GM10248 (cell line): ENCODE results near the gene UNC5C.

Source experiments
- CTCF ChIA-PET: fragments of 300-600 bp; sonication (Branson Sonifier 250); formaldehyde crosslinking; extraction: SDS; loops from one replicate; lab custom pipeline; 2021; ENCODE audit warnings: antibody characterized with exemption; lab: Yijun Ruan, JAX
- POLR2A ChIA-PET: fragments of 350-650 bp; sonication (Branson Sonifier 250); formaldehyde crosslinking; extraction: SDS; loops from one replicate; lab custom pipeline; 2020; ENCODE audit warnings: antibody characterized with exemption; lab: Yijun Ruan, JAX
- DNase-seq: peaks from one replicate; pipeline ENCODE4 v3.0.0; 2012; ENCODE audit errors: extremely low spot score
- CTCF ChIP-seq: IDR thresholded peaks from 2 replicates; pipeline ENCODE4 v1.5.1; 2012; ENCODE audit warnings: mild to moderate bottlenecking, low read depth; ENCODE audit errors: extremely low read depth, missing control alignments, control extremely low read depth

Gene UNC5C

GRCh38 chr4:95516528-95517017, 32.2 kb downstream of the UNC5C start:
- ChIA-PET CTCF (no interaction called here), POLR2A (no interaction called here)
- DNase-seq: no peak
- TF ChIP-seq CTCF: no peak

GRCh38 chr4:95515589-95515988, 33.2 kb downstream of the UNC5C start:
- no peak for DNase-seq
- CTCF ChIA-PET: no interaction called here
- no peak for TF ChIP-seq CTCF
- POLR2A ChIA-PET: no interaction called here

- TF ChIP-seq CTCF: no peak
- POLR2A ChIA-PET: no interaction called here
- CTCF ChIA-PET: interaction anchor here (0.9 to 1.8 kb wide), 3 partner anchors 10 to 26 kb away, joined by 4 to 5 read pairs (median 4); no protein-coding TSS in a partner anchor
- no peak for DNase-seq
Observed at GRCh38 chr4:95513022-95513421, 35.8 kb downstream of the UNC5C start.

- ChIA-PET CTCF (interaction anchor here (0.9 kb wide), 1 partner anchor 10 kb away, joined by 3 read pairs; no protein-coding TSS in a partner anchor), POLR2A (no interaction called here)
- TF ChIP-seq CTCF: no peak
- DNase-seq: no peak
Observed at GRCh38 chr4:95511477-95511876, 37.3 kb downstream of the UNC5C start.

GRCh38 chr4:95510877-95511276, 37.9 kb downstream of the UNC5C start:
- TF ChIP-seq CTCF: no peak
- POLR2A ChIA-PET: no interaction called here
- CTCF ChIA-PET: interaction anchor here (0.9 to 1.4 kb wide), 2 partner anchors 9 kb away, joined by 3 to 5 read pairs; no protein-coding TSS in a partner anchor
- DNase-seq: no peak

- POLR2A ChIA-PET: no interaction called here
- peak; percentile 43 for TF ChIP-seq CTCF
- CTCF ChIA-PET: interaction anchor here (1.2 to 1.4 kb wide), 2 partner anchors 10 to 13 kb away, joined by 3 to 5 read pairs; no protein-coding TSS in a partner anchor
- DNase-seq: no peak
Observed at GRCh38 chr4:95510145-95510544, 38.6 kb downstream of the UNC5C start.

- CTCF ChIA-PET: no interaction called here
- no peak for TF ChIP-seq CTCF
- POLR2A ChIA-PET: no interaction called here
- no peak for DNase-seq
Observed at GRCh38 chr4:95508421-95508820, 40.4 kb downstream of the UNC5C start.
